ENCODE measurements around the gene CHST15. TPM values are rescaled to one million over a fixed set of nuclear protein-coding genes. Genes with fewer than 3 reads are reported as not detected.

CHST15 gene
- total RNA-seq, 6 donors from 2014 or later = 16.1 to 54.5 (median 27.3) TPM

GRCh38 chr10:124064676-124065075 lies 28.7 kb downstream of the CHST15 start:
- WGBS, 2 donors = 52 to 76% methylated on average over 5 to 6 of the region's 6 CpGs
- Histone ChIP-seq H3K36me3 (no peaks in the 10 kb centered on the region), H3K27me3 (no peaks in the 10 kb centered on the region), H3K4me1 (peaks cover 22 to 45% (median 42%) of the 10 kb centered on the region in 4 donors), H3K4me3 (no peak overlapping the region), H3K9me3 (no peaks in the 10 kb centered on the region), H3K27ac (peak overlapping the region; percentile 7 to 72 (median 58))
- ATAC-seq (ENCODE audit: low FRiP score in 2 of 2) (no peak), DNase-seq (no peak)
- TF ChIP-seq POLR2A (IDR thresholded peaks at IDR 0.05) (no peak), CTCF (IDR thresholded peaks at IDR 0.05) (no peak), POLR2AphosphoS5 (IDR thresholded peaks at IDR 0.05) (no peak), EP300 (IDR thresholded peaks at IDR 0.05) (no peak)

- Histone ChIP-seq H3K9me3 (no peaks in the 10 kb centered on the region), H3K27me3 (no peaks in the 10 kb centered on the region), H3K36me3 (no peaks in the 10 kb centered on the region), H3K4me3 (no peak overlapping the region), H3K27ac (peak overlapping the region; percentile 27 to 72 (median 58)), H3K4me1 (peaks cover 22 to 45% (median 42%) of the 10 kb centered on the region in 4 donors)
- DNase-seq (peak; percentile 39 to 55), ATAC-seq (ENCODE audit: low FRiP score in 2 of 2) (peak; percentile 65 to 82)
- no peak for TF ChIP-seq EP300 (IDR thresholded peaks at IDR 0.05)
- TF ChIP-seq CTCF (IDR thresholded peaks at IDR 0.05) = no peak
- no peak for TF ChIP-seq POLR2AphosphoS5 (IDR thresholded peaks at IDR 0.05)
- TF ChIP-seq POLR2A (IDR thresholded peaks at IDR 0.05) = no peak
- 60 to 61% methylated on average over 14 to 18 of the region's 18 CpGs for WGBS, 2 donors
Measured at GRCh38 chr10:124063750-124064603, 29.4 kb downstream of the CHST15 start.

DNA sequence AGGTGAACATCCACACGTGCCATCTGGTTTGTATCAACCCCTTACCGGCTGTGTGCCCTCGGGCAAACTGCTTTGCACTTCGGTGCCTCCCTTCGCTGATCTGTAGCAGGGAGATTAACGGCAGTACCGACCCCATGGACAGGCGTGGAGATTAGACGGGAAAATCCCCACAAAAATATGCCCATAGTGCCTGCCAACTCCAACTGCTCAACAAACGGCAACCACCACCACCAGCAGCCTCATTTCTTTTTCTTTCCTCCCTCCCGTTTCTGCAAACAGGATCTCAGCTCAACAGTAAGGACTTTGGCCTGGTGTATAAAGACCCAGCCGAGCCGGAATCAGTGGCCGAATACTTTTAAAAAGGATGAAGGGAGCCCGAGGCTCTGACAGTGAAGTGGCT lies 31.0 kb downstream of the CHST15 start:
- no peaks in the 10 kb centered on the region for H3K27me3 ChIP-seq
- H3K36me3 ChIP-seq = no peaks in the 10 kb centered on the region
- no peak for TF ChIP-seq POLR2A (IDR thresholded peaks at IDR 0.05)
- no peak for TF ChIP-seq POLR2AphosphoS5 (IDR thresholded peaks at IDR 0.05)
- no peak for TF ChIP-seq EP300 (IDR thresholded peaks at IDR 0.05)
- TF ChIP-seq CTCF (IDR thresholded peaks at IDR 0.05) = no peak
- WGBS, 2 donors = 90 to 93% methylated on average over 15 of the region's 15 CpGs
- no peak overlapping the region for H3K4me3 ChIP-seq
- no peak for DNase-seq
- peaks cover 18 to 41% (median 36%) of the 10 kb centered on the region in 4 donors for H3K4me1 ChIP-seq
- H3K27ac ChIP-seq = no peak overlapping the region
- H3K9me3 ChIP-seq = no peaks in the 10 kb centered on the region
- ATAC-seq (ENCODE audit: low FRiP score in 2 of 2) = no peak

GRCh38 chr10:124061030-124061429 lies 32.4 kb downstream of the CHST15 start:
- TF ChIP-seq POLR2A (IDR thresholded peaks at IDR 0.05) (no peak), CTCF (IDR thresholded peaks at IDR 0.05) (no peak), POLR2AphosphoS5 (IDR thresholded peaks at IDR 0.05) (no peak), EP300 (IDR thresholded peaks at IDR 0.05) (no peak)
- H3K4me1 ChIP-seq = peaks cover 12 to 29% (median 24%) of the 10 kb centered on the region in 4 donors
- no peak for ATAC-seq (ENCODE audit: low FRiP score in 2 of 2)
- H3K4me3 ChIP-seq = no peak overlapping the region
- no peak for DNase-seq
- WGBS, 2 donors = 88 to 92% methylated on average over 10 of the region's 10 CpGs
- H3K27me3 ChIP-seq = no peaks in the 10 kb centered on the region
- H3K9me3 ChIP-seq = no peaks in the 10 kb centered on the region
- no peaks in the 10 kb centered on the region for H3K36me3 ChIP-seq
- H3K27ac ChIP-seq = no peak overlapping the region
